CMK (cell line): ENCODE measurements around the gene FN3K.
"Not testable (repeated sequence)": the region's sequence is repeated elsewhere in the genome, so short reads cannot be mapped to it uniquely, and the experiment has no call there.

Source experiments
- DNase-seq: peaks from one replicate; pipeline ENCODE4 v3.0.0-alpha.2; 2010; ENCODE audit warnings: low read depth

Gene FN3K

DNA sequence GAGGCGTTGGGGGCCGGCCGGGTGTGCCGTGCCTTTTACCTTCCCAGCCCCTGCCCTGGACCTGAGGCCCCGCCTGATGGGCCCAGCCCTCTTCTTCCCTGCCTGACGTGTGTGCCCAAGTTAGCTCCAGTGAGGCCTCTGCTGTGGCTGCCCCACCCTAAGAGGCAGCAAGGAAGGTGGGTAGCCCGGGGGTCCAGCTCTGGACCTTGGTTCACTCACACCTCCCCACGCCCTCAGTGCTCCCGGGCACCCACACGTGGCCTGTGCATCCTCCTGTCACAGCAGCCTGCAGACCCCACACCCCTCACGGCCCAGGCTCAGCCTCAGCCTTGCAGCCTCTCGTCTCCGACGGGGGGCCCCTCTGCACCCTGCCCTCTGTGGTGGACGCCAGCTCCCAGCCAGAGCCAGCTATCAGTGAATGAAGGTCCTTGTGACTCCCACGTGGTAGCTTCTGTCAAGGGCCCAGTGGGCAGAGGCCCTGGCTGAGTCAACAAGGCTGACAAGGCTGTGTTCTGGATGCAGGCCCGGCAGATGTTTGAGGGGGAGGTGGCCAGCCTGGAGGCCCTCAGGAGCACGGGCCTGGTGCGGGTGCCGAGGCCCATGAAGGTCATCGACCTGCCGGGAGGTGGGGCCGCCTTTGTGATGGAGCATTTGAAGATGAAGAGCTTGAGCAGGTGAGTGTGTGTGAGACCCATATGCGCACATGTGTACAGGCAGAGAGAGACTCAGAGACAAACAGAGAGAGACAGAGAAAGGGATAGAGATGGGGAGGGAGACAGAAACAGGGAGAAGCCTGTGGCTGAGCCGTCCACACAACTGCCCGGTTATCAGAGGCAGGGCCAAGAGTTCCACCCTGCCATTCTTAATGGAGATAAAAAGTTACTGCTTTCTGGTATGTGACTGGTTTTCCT, 2.8 kb downstream of the FN3K start:
- no peak for DNase-seq

GRCh38 chr17:82740906-82741759, 5.7 kb downstream of the FN3K start:
- no peak for DNase-seq

GRCh38 chr17:82743344-82744219, 8.2 kb downstream of the FN3K start:
- no peak for DNase-seq

GRCh38 chr17:82744736-82745135, 9.3 kb downstream of the FN3K start:
- DNase-seq: not testable (repeated sequence)

DNA sequence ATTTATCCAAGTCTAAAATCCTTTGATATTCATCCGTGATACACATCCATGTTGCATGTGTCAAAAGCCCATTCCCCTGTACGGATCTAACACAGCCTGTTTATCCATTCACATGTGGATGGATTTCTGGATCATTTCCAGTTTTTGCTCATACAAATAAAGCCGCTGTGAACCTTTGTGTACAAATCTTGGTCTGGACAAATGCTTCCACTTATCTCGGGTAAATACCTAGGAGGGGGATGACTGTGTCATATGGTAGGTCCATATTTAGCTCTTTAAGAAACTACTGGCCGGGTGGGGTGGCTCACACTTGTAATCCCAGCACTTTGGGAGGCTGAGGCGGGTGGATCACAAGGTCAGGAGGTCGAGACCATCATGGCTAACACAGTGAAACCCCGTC, 10.1 kb downstream of the FN3K start:
- no peak for DNase-seq

- no peak for DNase-seq
Measured at GRCh38 chr17:82748756-82749155, 13.3 kb downstream of the FN3K start.

GRCh38 chr17:82750241-82750908, 15.0 kb downstream of the FN3K start:
- DNase-seq: no peak

DNA sequence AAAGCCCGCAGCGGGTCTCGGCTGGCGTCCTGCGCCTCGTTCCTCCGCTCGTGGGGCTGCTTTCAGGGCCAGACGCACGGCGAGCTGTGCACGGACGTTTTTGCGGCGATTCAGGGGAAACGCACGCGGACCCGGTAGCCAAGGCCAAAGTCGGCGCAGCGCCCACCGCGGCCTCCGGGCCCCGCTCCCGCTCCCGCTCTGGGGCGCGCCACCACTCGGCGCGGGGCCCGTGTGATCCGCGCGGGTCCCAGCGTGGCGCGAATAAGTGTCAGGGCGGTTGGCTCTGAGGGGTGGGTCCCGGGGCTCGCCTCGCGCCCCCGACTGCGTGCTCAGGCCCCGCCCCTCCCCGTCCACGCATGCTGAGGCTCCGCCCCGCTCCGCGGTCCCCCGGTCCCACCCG, 15.8 kb downstream of the FN3K start:
- peak; percentile 61 for DNase-seq

DNA sequence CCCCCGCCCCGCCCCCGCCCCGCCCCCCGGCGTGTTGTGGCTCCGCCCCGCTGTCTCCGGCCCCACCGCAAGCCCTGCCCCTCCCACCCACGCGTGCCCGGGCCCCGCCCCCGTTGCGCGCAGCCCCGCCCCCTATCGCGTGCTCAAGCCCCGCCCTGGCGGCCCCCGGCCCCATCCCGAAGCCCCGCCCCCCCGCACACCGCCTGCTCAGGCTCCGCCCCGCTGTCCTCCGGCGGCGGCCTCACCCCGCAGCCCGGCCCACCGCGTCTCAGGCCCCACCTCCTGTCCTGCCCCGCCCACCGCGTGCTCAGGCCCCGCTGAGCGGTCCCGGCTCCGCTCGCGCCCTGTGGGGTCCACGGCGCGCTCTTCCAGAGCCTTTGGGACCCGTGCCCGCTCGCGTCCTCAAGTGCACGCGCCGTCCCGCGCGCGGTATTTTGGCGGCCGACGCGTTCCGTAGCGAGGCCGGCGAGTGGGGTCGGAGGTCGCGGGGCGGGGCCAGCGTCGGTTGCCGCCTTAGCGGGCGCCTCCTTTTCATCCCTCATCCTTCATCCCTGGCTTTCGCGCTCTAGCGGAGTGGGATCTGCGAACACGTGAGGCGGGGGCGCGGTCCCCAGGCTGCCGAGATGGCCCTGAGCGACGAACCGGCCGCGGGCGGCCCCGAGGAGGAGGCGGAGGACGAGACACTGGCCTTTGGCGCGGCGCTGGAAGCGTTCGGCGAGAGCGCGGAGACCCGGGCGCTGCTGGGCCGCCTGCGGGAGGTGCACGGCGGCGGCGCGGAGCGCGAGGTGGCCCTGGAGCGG, 16.4 kb downstream of the FN3K start, which contains the start of gene TBCD:
Gene TBCD (plus strand): TSS at position 495 of the 800 bp plus-strand sequence. CDS start 129 bp downstream, at position 624.
- DNase-seq: peak; percentile 68

DNA sequence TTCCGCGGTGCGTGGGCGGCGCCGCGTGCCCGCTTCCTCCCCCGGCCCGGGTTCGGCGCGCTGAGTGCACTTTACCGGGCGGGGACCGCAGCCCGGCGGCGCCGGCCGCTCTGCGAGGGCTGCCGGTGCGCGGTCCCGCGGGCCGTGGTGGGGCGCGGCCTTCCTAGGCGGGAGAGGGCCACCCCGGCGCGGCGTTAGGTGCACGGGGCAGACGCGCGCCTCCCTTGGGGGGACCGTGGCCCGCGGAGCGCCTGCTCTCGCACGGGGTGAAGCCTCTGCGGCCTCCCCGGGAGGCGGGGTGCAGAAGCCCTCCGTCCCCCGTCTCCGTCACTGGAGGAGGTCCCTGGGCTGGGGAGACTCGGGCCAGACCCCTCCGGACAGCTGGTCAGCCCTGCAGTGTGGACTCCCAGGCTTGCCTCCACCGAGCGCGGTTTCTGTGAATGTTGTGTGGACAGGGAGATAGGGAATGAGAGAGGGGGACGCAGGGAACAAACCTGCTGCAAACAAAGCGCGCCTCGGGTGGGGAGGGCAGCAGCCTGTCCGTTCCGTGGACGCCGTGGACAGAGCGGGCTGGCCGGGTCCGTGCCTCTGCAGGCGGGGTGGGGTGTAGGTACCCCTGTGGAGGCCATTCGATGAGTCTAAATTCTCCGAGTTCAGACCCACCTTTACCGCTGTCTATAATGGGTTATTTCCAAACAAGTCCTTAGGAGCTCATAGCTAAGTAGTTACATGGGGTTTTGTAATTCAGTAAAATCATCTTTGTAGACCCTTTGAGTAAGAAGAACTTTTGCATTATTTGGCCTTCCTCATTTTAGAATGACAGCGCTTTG, 17.2 kb downstream of the FN3K start:
- DNase-seq: no peak

DNA sequence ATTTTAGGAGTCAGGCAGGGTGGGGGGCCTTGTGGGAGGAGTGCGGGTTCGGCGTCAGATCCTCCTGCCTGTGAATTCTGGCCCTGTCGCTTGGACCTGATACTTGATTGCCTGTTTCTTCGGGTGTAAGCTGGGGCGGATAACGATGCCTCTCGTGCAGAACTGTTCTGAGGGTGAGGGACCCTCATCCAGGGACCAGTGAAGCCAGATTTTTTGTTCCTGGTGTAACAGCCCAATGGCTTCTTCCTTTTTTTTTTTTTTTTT, 17.7 kb downstream of the FN3K start:
- DNase-seq: no peak

- no peak for DNase-seq
Measured at GRCh38 chr17:82754297-82755208, 19.1 kb downstream of the FN3K start.

DNA sequence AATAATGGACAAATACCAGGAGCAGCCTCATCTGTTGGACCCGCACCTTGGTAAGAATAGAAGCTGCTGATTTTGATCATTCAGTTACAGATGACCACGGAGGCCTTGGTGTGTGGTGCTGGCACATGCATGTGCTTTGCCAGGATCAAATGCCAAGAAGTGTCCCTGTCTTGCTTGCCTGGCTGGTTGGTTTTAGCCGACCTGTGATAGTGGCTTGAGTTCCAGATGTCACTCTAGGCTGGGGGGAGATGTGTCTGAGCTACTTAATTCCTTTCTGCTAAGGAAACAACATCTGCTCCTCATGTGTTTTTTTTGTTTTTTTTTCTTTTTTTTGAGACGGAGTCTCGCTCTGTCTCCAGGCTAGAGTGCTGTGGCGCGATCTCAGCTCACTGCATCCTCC, 20.8 kb downstream of the FN3K start:
- no peak for DNase-seq

GRCh38 chr17:82765371-82765770, 30.0 kb downstream of the FN3K start:
- no peak for DNase-seq

DNA sequence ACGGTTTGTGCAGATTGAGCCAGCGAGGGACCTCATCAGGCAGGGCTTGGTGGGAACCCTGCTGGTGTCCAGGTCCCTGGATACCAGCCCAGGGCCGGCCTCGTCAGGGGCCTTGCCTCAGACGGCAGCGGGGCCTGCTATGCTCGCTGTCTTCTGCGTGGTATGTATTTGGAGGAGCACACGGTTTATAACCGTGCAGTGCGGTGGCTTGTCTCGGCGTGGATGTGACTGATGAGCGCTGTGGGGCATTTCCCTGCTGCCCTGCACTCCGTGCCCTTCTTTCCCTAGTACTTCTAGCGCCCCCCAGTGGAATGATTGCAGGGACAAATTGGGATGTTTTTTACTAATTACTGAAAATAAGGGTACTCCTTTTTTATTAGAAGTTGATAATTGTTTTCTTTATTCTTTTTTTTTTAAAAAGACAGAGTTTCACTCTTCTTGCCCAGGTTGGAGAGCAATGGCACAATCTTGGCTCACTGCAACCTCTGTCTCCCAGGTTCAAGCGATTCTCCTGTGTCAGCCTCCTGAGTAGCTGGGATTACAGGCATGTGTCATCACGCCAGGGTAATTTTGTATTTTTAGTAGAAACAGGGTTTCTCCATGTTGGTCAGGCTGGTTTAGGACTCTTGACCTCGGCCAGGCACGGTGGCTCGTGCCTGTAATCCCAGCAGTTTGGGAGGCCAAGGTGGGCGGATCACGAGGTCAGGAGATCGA, 31.8 kb downstream of the FN3K start:
- no peak for DNase-seq

GRCh38 chr17:82769041-82769440, 33.6 kb downstream of the FN3K start:
- no peak for DNase-seq

- no peak for DNase-seq
Measured at GRCh38 chr17:82772026-82772425, 36.6 kb downstream of the FN3K start.

- not testable (repeated sequence) for DNase-seq
Measured at GRCh38 chr17:82774456-82774855, 39.0 kb downstream of the FN3K start.
